Inflammatory macrophage treated with lipopolysaccharide for 1 hour (primary cell): ENCODE data around the gene HOXA6.

Experiments
- DNase-seq, 2 donors: peaks; one replicate each; pipeline ENCODE4 v3.0.0-alpha.2; 2020 to 2022

The HOXA6 gene

DNA sequence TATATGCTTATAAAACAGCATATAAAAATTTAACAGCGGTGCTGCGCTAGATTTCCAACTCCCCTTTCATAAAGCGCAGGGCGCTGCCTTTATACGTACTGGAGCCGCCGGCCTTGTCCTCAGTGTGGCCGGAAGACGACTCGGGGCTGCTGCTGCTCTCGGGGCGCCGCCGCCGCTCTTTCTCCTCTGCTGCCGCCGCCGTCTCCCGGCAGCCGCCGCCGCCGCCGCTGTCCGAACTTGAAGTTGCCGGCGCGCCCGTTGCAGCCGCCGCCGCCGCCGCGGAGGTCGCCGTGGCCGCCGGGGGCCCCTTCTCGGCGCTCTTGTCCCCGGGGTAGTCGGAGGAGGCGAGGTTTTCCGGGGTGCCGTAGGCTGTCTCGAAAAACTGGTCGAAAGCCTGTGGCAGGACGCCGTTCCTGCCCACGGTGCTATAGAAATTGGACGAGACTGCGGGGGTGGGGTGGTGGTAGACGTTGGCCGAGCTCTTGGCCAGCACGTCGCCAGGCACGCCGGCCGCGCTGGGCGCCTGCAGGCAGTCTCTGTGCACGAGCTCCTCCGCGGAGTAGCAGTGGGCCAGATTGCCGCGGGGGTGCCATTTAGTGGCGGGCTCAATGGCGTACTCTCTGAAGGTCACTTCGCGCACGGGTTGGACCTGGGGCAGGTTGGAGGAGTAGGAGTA lies 36.9 kb upstream of the HOXA6 start:
- DNase-seq, result no peak

DNA sequence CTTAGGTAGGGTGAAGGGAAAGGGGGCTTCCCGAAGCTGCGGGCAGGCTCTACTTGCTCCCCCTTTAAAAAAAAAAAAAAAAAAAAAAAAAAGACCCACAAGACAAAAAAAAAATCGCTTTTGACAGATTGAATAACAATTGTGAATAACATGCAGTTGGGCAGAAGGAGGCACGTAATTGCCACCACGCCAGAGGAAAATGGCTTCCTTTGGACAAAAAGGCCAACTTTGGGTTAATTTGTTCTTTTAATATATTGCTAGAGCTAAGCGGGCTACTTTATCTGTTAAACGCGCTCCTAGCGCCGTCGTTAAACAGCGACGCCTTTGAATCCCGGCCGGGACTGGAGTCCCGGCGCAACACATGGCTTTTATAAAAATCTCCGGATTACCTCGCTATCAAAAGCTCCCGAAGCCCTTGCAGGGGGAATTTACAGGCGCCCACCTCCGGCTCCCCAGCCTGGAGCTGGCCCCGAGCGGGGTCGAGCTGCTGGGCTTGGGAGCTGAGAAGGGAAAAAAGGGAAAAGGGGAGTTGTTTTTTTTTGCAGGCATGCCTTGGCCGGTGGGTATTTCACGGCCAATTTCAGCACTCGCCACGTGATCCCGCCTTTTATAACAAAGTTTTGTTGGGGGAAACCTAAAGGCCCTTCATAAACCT lies 36.2 kb upstream of the HOXA6 start:
- no peak for DNase-seq

DNA sequence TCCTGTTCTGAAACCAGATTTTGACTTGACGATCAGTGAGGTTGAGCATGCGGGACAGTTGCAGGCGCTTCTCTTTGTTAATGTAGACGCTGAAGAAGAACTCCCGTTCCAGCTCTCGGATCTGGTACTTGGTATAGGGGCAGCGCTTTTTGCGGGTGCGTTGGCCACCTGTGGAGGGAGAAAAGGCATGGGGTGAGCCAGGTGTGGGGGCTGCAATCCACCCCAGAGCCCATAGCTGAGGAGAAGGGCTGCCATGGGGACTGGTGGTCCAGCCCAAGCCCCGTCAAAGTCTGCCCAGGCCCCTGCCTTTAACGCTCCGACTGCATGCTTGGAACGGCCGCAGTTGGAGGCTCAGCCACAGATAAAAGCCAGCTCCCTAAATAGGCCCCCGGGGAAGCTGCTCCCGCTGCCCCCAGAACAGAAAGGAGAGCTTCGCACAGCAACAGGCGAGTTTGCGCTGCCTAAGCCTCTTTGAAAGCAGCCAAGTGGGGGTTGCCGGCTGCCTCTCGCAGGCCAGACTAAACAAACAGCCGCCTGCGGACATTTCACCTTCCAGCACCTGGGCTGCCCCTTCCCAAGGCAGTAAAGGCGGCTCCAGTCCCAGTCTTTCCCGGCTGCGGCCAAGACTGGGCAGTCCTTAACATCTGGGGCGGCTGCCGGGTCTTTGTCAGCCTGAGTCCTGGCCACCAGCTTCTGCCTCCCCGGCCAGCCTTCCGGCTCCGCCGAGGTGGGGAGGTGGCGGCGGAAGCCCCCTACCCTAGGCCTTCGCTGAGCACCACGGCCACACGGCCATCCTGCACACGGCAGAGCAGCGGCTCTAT lies 35.5 kb upstream of the HOXA6 start:
- no peak for DNase-seq

DNA sequence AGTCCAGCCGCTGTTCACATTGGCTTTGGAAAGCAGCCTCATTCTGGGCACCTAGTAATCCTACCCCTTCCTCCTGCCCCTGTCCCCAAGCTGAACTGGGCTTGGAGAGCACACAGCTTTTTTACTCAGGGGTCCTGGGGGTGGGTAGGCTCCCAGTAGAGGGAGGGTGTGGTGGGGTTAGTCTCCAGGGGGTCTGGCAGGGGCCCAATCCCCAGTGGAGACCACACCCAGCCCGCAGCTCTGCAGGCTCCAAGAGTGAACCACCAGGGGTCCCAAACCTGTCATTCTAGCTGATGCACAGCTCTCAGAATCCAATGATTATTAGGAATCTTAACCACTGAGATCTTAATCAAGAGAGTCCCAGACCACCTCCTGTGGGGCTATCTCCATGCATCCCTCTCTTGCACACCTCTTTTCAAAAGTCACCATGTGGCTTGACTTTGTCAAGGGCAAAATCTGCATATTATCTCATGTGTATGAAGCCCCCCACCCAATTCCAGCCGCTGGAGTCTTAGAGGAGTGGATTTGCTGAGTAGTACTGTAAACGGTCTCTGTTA lies 34.8 kb upstream of the HOXA6 start:
- DNase-seq, result no peak

DNA sequence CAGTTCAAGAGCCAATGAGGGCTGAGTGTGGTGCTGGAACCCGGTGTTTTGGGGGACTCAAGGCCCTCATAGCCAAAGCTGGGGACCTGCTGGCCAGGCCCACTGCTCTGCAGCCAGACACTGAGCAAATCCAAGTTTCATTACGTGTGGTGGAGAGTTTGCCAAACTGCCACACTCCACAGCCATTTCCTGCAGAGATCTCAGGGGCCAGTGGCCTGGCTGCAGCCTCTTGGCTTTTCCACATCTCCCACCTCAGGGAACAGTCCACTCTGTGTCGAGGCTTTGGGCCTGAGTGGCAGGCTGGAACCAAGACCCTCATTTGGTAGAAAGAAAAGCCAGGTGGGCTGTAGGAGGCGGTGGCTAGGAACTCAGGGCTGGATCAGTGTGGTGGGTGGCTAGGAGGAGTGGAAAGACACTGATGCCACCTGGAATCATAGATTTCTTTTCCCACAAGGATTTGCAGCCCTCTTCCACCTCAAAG lies 34.3 kb upstream of the HOXA6 start:
- no peak for DNase-seq

DNA sequence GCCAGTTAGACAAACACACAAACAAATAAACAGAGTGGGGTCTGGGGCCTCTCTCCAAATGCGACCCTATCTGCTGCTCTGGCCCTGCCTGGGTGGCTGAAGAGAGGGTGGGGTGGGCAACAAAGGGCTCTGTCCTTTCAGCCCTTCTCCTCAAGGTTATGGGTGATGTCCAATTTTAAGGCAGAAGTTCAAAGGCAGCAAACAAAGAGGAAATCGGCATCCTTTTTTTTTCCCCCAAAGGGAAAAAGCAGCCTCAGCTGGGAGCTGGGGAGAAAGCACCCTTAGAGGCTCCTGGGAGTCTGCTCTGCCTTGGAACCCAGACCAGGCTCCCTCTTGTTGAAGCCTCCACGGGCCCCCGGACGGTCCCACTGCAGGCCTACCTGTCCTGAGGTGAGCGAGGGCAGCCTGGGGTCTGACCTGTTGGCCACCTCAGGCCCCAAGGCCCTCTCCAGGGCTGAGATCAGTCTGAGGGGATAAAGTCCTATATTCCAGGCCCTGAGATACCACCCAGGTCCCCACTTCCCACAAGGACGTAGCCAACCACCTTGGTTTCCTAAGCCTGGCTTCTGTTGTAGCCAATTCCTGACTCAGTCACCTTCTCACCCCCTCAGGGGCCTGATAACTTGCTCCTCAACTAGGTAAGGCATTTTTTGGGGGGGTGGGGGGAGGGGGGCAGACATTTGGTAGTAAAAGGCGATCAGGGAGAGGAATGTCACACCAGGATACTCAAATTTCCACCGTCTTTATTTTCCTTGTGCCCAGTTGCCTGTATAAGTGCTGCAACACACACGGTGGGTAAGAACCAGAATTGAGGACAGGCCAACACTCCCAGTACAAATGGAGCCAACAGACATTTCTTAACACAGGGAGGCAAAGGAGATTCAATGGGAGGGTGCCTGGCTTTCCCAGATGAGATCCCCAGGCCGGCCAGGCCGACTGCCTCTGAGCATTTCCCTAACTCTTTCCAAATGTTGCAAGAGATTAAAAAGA lies 33.2 kb upstream of the HOXA6 start:
- no peak for DNase-seq

DNA sequence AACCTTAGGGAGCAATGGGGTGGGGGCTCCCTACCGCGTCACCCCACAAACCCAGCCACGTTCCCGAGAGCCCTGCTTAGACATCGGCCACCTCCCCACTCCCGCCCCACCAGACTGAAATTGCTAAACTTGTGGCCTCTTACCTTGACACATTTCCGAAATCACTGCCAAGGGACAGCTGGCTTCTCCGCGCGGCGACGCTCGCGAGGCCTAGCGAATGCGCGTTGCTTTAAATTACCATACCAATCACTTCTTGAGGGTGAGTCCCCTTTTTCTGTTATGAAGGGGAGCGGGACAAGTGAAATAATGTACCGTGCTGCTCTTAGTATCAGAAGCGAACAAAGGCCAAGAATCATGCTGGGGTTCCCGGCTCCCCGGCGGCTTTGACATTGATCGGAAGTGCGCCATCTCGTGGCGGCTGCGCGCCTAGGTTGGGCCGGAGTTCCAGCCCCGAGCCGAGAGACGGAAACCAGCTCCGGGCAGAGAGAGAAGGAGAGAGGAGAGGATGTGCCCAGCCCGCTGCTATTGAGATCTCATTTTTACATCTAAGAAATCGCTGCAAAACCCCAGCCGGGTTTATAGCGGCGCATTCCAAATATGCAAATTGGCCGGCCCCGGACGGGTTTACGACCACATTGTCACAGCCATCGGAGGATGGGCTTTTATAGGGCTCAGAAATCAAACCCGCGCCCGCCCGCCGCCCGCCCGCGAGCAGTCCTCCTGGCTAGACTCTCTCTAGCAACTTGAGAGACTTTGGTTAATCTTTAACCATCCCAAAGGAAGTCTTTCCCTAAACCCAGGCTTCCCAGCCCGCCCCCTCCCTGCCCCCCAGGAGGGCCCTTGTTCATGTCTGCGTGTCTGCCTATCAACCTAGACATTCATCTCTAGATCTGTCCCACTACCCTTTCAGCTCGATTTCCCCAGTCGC lies 32.2 kb upstream of the HOXA6 start:
- DNase-seq, result peak; percentile 32 to 86

DNA sequence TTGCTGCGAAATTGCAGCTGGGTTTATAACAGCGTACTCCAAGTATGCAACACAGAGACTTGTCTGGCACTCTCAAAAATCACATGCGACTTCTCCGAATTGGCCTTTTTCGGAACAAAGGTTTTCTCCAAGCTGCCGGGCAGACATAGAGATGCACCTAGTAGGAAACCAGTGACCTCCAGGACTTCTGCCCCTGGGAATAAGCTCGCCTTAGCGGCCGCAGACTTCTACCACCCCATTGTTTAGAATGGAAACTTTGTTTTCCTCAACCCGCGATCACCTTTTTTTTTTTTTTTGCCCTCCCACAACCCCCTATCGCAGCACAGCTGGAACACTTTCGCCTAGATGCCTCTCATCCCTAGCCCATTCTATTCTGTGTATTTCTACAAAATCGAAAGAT lies 31.5 kb upstream of the HOXA6 start:
- DNase-seq, result no peak

DNA sequence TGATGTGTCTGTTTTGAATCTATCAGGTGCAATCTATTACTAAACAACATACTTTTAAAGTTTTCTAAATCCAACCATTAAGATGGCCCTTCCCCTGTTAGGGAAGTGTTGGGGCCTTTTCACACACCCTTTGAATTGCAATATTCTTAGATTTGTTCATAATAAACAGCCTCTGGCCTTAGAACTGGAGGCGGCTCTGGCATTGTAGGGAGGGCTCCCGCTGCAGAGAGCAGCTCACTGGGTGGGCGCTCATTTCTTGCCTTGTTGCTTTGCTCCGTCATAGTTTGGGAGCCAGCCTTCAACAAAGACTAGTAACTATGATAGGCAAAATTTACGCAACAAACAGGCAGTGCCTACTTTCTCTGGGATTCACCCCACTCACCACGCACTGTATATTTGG lies 30.8 kb upstream of the HOXA6 start:
- no peak for DNase-seq

DNA sequence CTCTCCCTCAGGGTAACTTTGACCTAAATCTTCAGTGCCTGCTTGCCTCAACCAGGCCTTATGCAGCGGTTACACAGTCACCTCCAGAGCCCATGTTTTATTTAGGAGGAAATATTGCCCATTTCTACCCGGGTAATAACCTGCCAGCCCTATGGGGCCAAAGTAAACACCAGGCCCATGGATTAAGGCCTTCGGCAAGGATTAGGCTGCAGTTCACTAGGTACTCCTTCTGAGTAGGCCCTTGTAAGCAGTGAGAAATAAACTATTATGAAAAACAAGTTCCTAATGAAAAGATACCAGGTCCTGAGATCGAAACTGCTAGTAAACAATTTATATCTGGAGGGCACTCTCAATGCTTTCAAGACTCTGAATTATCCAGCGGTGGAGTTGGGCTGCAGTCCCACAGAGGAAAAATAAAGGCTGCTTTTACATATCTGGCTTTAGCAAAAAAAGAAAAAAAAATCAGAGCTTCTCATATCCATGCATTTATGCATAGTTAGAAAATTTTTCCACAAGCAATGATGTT lies 30.3 kb upstream of the HOXA6 start:
- no peak for DNase-seq

DNA sequence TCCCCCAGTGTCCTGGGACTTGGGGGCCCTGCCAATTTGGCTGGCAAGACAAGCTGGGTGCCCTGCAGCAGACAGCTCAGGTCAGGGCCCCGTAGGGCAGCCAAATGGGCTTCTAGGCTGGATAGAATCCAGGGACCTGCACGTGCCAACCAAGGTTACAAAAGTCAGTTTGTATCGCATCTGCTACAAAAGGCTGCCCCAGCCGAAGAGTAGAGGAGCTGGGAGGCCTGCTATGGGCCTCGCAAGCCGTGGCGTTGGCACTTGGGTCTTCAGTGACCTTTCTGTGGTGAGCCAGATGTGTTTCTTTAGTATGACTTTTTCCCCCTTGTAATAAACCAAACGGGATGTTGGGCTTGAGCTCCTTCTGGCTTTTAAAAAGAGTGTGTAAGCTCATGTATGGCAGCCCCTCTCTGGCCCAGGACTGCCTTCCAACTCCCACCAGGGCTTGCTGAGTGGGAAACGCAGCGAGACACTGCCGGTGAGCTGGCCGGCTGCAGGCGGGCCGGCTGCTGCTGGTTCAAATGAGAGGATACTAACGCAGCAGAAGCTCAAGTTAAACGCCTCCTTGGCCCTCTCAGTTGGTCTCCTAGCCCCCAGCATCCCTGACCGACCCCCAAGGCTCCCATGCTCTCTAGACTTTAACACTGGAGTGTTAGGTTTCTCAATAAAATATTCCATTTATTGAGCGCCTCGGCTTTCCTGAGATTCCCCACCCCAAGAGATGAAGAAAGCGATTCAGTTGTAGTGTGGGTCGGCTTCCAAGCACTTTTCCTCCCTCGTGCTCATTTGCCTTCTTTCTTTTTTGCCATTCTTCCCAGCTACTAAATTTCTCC lies 29.6 kb upstream of the HOXA6 start:
- no peak for DNase-seq

DNA sequence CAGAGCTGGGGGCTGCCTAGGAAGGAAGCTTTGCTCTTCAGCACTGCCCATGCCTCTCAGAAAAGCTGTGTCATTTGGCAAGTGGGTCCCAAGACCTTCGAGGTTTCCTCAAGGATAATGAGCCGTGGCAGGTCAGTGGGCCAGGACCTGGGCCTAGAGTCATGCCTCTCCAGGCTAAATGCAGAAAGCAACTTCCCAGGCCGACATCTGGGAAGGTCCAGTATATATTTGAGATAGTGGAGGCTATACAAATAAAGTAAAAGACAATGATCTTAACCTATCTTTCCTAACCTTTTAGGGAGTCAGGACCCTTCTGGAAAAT lies 28.9 kb upstream of the HOXA6 start:
- no peak for DNase-seq

DNA sequence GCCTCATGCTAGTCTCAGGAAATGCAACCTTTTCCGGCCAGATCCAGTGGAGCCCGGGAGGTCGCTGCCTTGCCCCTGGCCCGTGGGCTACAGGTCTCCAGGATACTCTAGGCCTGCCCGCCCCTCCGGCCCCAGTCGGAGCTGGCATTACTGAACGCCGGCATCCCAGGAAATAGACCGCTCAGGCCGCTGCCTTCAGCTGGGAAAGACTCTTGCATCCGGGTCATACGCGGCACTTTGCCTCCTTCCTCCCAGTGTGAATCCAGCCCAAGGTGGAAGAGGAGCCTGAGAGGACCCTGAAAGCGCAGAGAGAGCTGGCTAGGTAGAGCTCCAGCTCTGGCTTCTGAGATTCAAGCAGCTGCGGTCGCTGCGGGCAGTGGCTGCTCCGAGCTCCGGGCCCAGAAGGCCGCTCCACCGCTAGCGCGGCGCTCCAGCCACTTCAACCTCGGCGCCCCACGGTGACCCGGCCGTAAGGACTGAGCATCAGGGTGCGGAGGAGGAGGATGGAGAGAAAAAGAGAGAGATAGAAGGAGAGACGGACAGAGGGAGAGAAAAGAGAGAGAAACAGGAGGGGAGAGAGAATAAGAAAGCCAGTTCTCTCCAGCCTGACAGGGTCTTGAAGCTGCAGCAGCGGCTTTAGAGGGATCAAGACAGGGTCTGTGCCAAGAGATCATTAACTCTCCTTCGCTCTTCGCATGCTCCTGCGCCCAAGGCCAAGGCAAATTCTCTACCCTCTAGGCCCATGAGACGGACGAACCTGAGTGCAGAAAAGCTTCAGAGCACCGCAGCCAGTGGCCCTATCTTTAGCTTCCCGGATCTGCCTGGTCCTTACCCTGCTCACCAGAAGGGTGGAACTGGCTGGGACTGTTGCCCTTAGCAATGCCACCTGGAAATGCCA lies 28.3 kb upstream of the HOXA6 start:
- DNase-seq, result no peak

DNA sequence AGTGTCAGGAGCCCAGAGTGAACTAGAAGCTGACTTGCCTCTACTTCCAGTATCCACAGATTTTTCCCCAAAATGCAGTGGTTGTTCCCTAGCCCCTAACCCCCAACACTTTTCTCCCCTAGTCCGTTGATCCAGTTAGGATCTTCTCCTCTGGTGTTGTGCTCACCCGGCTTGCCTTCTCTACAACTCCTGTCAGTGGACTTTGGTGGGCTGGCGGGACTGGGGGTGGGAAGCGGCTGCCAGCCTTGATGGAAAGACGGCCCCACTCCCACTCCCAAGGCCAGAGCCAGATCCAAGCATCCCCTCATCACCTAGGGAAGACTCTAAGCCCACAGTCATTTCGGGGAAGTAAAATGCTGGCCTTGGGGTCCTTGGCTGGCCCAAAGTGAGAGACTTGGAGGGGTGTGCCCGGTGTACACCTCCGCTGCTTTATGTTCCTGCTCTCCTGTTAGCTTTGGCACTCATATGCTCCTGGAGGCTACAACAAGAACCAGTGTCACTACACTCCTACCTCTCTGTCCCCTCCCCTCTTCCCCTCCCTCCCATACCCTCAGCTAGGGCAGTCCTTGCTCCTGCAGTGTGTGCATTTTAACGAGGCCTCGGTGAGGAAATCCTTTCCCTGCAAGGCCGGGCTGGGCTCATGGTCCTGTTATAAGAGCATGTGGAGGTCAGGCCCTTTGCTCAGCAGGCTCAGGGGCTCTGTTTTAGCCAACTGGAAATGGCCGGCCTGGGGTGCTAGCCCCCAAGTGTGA lies 27.5 kb upstream of the HOXA6 start:
- no peak for DNase-seq

DNA sequence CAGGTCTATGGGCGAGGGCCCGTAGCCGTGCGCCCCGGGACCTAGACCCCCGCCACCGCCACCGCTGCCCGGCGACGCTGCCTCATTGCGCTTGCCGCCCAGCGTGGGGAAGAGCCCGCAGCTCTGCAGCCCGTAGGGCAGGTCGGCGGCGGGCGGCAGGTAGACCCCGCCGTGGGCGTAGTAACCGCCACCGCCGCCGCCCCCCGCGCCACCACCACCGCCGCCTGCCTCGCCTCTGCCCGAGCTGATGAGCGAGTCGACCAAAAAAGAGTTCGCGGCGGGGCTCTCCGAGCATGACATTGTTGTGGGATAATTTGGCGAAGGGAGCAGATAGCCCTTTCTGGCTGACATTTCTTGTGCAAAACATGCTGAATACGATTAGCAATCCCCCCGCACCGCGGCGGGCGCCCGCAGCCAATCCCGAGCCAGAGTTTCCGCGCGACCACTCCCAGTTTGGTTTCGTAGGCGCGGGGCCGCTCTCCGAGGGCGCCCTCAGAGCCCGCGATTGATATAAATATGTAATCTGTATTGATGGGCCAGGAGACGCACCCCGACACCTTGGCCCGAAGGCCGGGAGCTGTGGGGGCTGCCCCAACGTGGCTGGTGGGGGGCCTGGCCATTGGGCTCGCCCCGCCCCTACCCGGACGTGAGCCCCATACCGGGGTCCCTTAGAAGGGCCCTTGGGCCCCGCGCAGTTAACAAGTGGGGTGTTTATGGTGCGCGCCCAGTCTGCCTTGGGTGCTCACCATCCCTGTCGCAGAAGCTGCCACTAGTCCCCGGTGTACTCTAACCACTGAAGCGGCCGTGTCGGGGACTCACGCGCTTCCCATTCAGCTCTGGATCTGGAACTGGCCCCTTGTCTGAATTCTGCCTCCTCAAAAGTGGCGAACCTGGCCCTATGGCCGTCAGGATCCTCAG lies 26.6 kb upstream of the HOXA6 start, which contains the start of gene HOXA10:
Gene HOXA10 (minus strand): TSS at position 365 of the 918 bp plus-strand sequence. CDS start 14 bp downstream, at position 351.
- no peak for DNase-seq

DNA sequence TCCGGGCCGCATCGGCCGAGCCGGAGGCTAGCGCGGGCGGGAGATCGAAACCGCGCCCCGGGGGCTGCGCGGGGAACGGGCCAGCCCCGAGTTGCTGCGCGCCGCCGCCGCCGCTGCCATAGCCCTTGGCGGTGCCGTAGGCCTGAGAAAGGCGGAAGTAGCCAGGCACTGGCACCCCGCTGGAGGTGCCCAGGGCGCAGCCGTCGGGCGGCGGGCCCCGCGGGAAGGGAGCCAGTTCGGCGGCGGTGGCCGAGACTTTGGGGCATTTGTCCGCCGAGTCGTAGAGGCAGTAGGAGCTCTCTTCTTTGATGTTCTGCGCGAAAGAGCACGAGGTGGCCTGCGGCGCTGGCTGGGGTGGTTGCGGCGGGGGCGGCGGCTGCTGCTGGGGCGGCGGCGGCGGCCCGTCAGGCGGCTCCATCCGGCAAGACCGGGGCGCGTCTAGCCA lies 26.0 kb upstream of the HOXA6 start:
- peak in 1 of 2 donors; percentile 42 for DNase-seq
